ENCODE results near the gene PPP3R1.

PPP3R1 gene

GRCh38 chr2:68258851-68259250 is 6.5 kb upstream of the PPP3R1 start:
- DNase-seq (ENCODE audit: low read depth in 4 of 4, low spot score in 1 of 4), result no peak

GRCh38 chr2:68256093-68256450 is 3.7 kb upstream of the PPP3R1 start:
- no peak for DNase-seq (ENCODE audit: low read depth in 4 of 4, low spot score in 1 of 4)

GRCh38 chr2:68253219-68254068 is 1.1 kb upstream of the PPP3R1 start:
- DNase-seq (ENCODE audit: low read depth in 4 of 4, low spot score in 1 of 4), result no peak

- peak in 2 of 4 experiments; percentile 8 to 21 for DNase-seq (ENCODE audit: low read depth in 4 of 4, low spot score in 1 of 4)
Measured at GRCh38 chr2:68251855-68252399, 405 bp downstream of the PPP3R1 start.

GRCh38 chr2:68251187-68251854 is 1.0 kb downstream of the PPP3R1 start:
- DNase-seq (ENCODE audit: low read depth in 4 of 4, low spot score in 1 of 4), result peak; percentile 40 to 54 (median 44)

- no peak for DNase-seq (ENCODE audit: low read depth in 4 of 4, low spot score in 1 of 4)
Measured at GRCh38 chr2:68250652-68251186, 1.6 kb downstream of the PPP3R1 start.

- DNase-seq (ENCODE audit: low read depth in 4 of 4, low spot score in 1 of 4), result no peak
Measured at GRCh38 chr2:68250196-68250595, 2.1 kb downstream of the PPP3R1 start.

- DNase-seq (ENCODE audit: low read depth in 4 of 4, low spot score in 1 of 4), result no peak
Measured at GRCh38 chr2:68248806-68249205, 3.5 kb downstream of the PPP3R1 start.

- DNase-seq (ENCODE audit: low read depth in 4 of 4, low spot score in 1 of 4), result no peak
Measured at GRCh38 chr2:68248361-68248760, 4.0 kb downstream of the PPP3R1 start.

GRCh38 chr2:68246396-68246795 is 5.9 kb downstream of the PPP3R1 start:
- DNase-seq (ENCODE audit: low read depth in 4 of 4, low spot score in 1 of 4), result no peak

GRCh38 chr2:68245672-68246071 is 6.7 kb downstream of the PPP3R1 start:
- no peak for DNase-seq (ENCODE audit: low read depth in 4 of 4, low spot score in 1 of 4)

- DNase-seq (ENCODE audit: low read depth in 4 of 4, low spot score in 1 of 4), result no peak
Measured at GRCh38 chr2:68245066-68245465, 7.3 kb downstream of the PPP3R1 start.

- no peak for DNase-seq (ENCODE audit: low read depth in 4 of 4, low spot score in 1 of 4)
Measured at GRCh38 chr2:68244456-68244855, 7.9 kb downstream of the PPP3R1 start.

- no peak for DNase-seq (ENCODE audit: low read depth in 4 of 4, low spot score in 1 of 4)
Measured at GRCh38 chr2:68241732-68242131, 10.6 kb downstream of the PPP3R1 start.

GRCh38 chr2:68240446-68240845 is 11.9 kb downstream of the PPP3R1 start:
- DNase-seq (ENCODE audit: low read depth in 4 of 4, low spot score in 1 of 4), result no peak

GRCh38 chr2:68238955-68239822 is 13.1 kb downstream of the PPP3R1 start:
- DNase-seq (ENCODE audit: low read depth in 4 of 4, low spot score in 1 of 4), result no peak

GRCh38 chr2:68237976-68238580 is 14.3 kb downstream of the PPP3R1 start:
- DNase-seq (ENCODE audit: low read depth in 4 of 4, low spot score in 1 of 4), result no peak

GRCh38 chr2:68237404-68237803 is 14.9 kb downstream of the PPP3R1 start:
- DNase-seq (ENCODE audit: low read depth in 4 of 4, low spot score in 1 of 4), result no peak

GRCh38 chr2:68236876-68237275 is 15.5 kb downstream of the PPP3R1 start:
- no peak for DNase-seq (ENCODE audit: low read depth in 4 of 4, low spot score in 1 of 4)

GRCh38 chr2:68236103-68236734 is 16.1 kb downstream of the PPP3R1 start:
- no peak for DNase-seq (ENCODE audit: low read depth in 4 of 4, low spot score in 1 of 4)
